ENCODE results near the gene PCNX2. TPM values are rescaled to one million over a fixed set of nuclear protein-coding genes. Genes with fewer than 3 reads are reported as not detected.

PCNX2 gene
- total and polyA plus RNA-seq, 2 donors (not counting 1 experiment from before 2014, with no cell fraction given): 17.6 to 34.7 TPM

DNA sequence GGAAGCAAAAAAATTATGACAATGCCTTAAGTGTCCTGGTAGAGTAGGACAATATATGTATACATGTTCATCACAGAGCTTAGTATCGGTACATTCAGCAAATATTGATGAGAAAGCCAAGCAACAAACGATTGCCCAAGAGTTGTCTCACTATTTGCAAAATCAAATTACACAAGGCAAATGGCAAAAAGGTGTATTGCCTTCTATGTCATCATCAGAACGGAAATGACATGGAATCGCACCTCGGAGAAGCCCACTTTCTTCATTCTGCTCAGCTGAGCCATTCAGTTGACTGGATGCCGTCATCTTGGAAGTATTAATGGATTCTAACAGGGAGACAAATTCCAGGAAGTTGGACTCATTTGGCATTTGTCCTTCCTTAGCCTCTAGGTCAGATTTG lies 37.7 kb downstream of the PCNX2 start:
- intact Hi-C loops (cut with micrococcal nuclease): no loop called here
- ChIA-PET POLR2A (no interaction called here), CTCF (no interaction called here)
- no peak overlapping the region for H2AFZ ChIP-seq (ENCODE audit: insufficient read depth, low read depth, low read length, poor library complexity, severe bottlenecking)
- no peaks in the 10 kb centered on the region for H3K27me3 Mint-ChIP-seq
- no peak overlapping the region for H3K27ac ChIP-seq (ENCODE audit: low read length in 2 of 2)
- no peak overlapping the region for H3K9ac ChIP-seq (ENCODE audit: low read length)
- H3K4me2 ChIP-seq (replicated peaks; ENCODE audit: low read depth, low read length, poor library complexity, severe bottlenecking): no peak overlapping the region
- no peak overlapping the region for H3K27ac Mint-ChIP-seq
- H3K4me1 Mint-ChIP-seq: peaks cover 5% of the 10 kb centered on the region
- H3K4me3 Mint-ChIP-seq: no peak overlapping the region
- no peaks in the 10 kb centered on the region for H3K27me3 ChIP-seq (replicated peaks in 1 of 4; ENCODE audit: control extremely low read depth in 1 of 4, control insufficient read depth in 3 of 4, insufficient read depth in 4 of 4, low read length in 3 of 4)
- no peaks in the 10 kb centered on the region for H3K9me3 Mint-ChIP-seq (ENCODE audit: insufficient read depth)
- DNase-seq (no peak), ATAC-seq (ENCODE audit: low read depth) (no peak)
- no peaks in the 10 kb centered on the region for H3K9me3 ChIP-seq (ENCODE audit: control extremely low read depth in 1 of 3, control insufficient read depth in 2 of 3, insufficient read depth in 1 of 3, low read length in 2 of 3)
- no peaks in the 10 kb centered on the region for H3K4me1 ChIP-seq (ENCODE audit: control insufficient read depth in 2 of 2, insufficient read depth in 2 of 2, low read length in 2 of 2)
- H3K4me3 ChIP-seq (ENCODE audit: control extremely low read depth in 1 of 5, extremely low read depth in 1 of 5, insufficient read depth in 1 of 5, low read depth in 2 of 5, low read length in 4 of 5): no peak overlapping the region
- WGBS (ENCODE audit: insufficient coverage): 100% methylated on average over 5 of the region's 6 CpGs
- H4K20me1 ChIP-seq (ENCODE audit: control insufficient read depth, insufficient read depth, low read length, poor library complexity, severe bottlenecking): no peaks in the 10 kb centered on the region
- TF ChIP-seq, protein P1, sequence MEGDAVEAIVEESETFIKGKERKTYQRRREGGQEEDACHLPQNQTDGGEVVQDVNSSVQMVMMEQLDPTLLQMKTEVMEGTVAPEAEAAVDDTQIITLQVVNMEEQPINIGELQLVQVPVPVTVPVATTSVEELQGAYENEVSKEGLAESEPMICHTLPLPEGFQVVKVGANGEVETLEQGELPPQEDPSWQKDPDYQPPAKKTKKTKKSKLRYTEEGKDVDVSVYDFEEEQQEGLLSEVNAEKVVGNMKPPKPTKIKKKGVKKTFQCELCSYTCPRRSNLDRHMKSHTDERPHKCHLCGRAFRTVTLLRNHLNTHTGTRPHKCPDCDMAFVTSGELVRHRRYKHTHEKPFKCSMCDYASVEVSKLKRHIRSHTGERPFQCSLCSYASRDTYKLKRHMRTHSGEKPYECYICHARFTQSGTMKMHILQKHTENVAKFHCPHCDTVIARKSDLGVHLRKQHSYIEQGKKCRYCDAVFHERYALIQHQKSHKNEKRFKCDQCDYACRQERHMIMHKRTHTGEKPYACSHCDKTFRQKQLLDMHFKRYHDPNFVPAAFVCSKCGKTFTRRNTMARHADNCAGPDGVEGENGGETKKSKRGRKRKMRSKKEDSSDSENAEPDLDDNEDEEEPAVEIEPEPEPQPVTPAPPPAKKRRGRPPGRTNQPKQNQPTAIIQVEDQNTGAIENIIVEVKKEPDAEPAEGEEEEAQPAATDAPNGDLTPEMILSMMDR (IDR thresholded peaks at IDR 0.05): no peak
- TF ChIP-seq EZH2 (IDR thresholded peaks at IDR 0.05; ENCODE audit: borderline replicate concordance, insufficient read depth, low read depth, low read length, poor library complexity, severe bottlenecking): no peak
- peaks cover 0 to 22% of the 10 kb centered on the region in 2 experiments for H3K36me3 ChIP-seq (replicated peaks in 1 of 2; ENCODE audit: control extremely low read depth in 1 of 2, control insufficient read depth in 1 of 2, extremely low read depth in 1 of 2, insufficient read depth in 2 of 2, low read length in 1 of 2)
- no peaks in the 10 kb centered on the region for H3K79me2 ChIP-seq (ENCODE audit: control insufficient read depth, insufficient read depth, low read length)

- no peaks in the 10 kb centered on the region for H3K4me1 ChIP-seq (ENCODE audit: control insufficient read depth in 2 of 2, insufficient read depth in 2 of 2, low read length in 2 of 2)
- WGBS (ENCODE audit: insufficient coverage): 100% methylated on average over 2 of the region's 2 CpGs
- H3K79me2 ChIP-seq (ENCODE audit: control insufficient read depth, insufficient read depth, low read length): no peaks in the 10 kb centered on the region
- ChIA-PET POLR2A (no interaction called here), CTCF (no interaction called here)
- H3K27me3 ChIP-seq (replicated peaks in 1 of 4; ENCODE audit: control extremely low read depth in 1 of 4, control insufficient read depth in 3 of 4, insufficient read depth in 4 of 4, low read length in 3 of 4): no peaks in the 10 kb centered on the region
- no peaks in the 10 kb centered on the region for H3K9me3 ChIP-seq (ENCODE audit: control extremely low read depth in 1 of 3, control insufficient read depth in 2 of 3, insufficient read depth in 1 of 3, low read length in 2 of 3)
- ATAC-seq (ENCODE audit: low read depth) (no peak), DNase-seq (no peak)
- H3K9me3 Mint-ChIP-seq (ENCODE audit: insufficient read depth): no peaks in the 10 kb centered on the region
- H3K9ac ChIP-seq (ENCODE audit: low read length): no peak overlapping the region
- H2AFZ ChIP-seq (ENCODE audit: insufficient read depth, low read depth, low read length, poor library complexity, severe bottlenecking): no peak overlapping the region
- no peaks in the 10 kb centered on the region for H3K27me3 Mint-ChIP-seq
- no peak overlapping the region for H3K4me3 ChIP-seq (ENCODE audit: control extremely low read depth in 1 of 5, extremely low read depth in 1 of 5, insufficient read depth in 1 of 5, low read depth in 2 of 5, low read length in 4 of 5)
- peaks cover 0 to 24% of the 10 kb centered on the region in 2 experiments for H3K36me3 ChIP-seq (replicated peaks in 1 of 2; ENCODE audit: control extremely low read depth in 1 of 2, control insufficient read depth in 1 of 2, extremely low read depth in 1 of 2, insufficient read depth in 2 of 2, low read length in 1 of 2)
- H3K27ac ChIP-seq (ENCODE audit: low read length in 2 of 2): no peak overlapping the region
- no peak overlapping the region for H3K4me2 ChIP-seq (replicated peaks; ENCODE audit: low read depth, low read length, poor library complexity, severe bottlenecking)
- no peak overlapping the region for H3K27ac Mint-ChIP-seq
- no peak overlapping the region for H3K4me3 Mint-ChIP-seq
- no peaks in the 10 kb centered on the region for H4K20me1 ChIP-seq (ENCODE audit: control insufficient read depth, insufficient read depth, low read length, poor library complexity, severe bottlenecking)
- intact Hi-C loops (cut with micrococcal nuclease): no loop called here
- H3K4me1 Mint-ChIP-seq: peaks cover 5% of the 10 kb centered on the region
- no peak for TF ChIP-seq EZH2 (IDR thresholded peaks at IDR 0.05; ENCODE audit: borderline replicate concordance, insufficient read depth, low read depth, low read length, poor library complexity, severe bottlenecking)
- TF ChIP-seq, protein P1 (IDR thresholded peaks at IDR 0.05): no peak
Measured at GRCh38 chr1:233256789-233257188, 38.7 kb downstream of the PCNX2 start.

Measured in B cell (primary cell).